HEK293 (cell line): ENCODE data around the gene KDM4C.

ENCODE experiments used
- CTCF ChIA-PET: fragments of 350-600 bp; formaldehyde crosslinking; extraction: SDS; loops from one replicate; lab custom pipeline; 2021; ENCODE audit warnings: antibody characterized with exemption; lab: Yijun Ruan, JAX
- POLR2A ChIA-PET: fragments of 300-600 bp; formaldehyde crosslinking; extraction: SDS; loops from one replicate; lab custom pipeline; 2020; ENCODE audit warnings: antibody characterized with exemption, inconsistent platforms; lab: Yijun Ruan, JAX
- H3K27ac ChIP-seq: fragments of 200-500 bp; sonication (Bioruptor generic); 2 replicates; pipeline ENCODE4 v1.5.1; 2014; ENCODE audit warnings: low read depth, low read length, control low read depth, inconsistent platforms; ENCODE audit errors: extremely low read depth
- H3K36me3 ChIP-seq, 2 experiments: fragments of 200-500 bp in 1 of 2; sonication (Bioruptor generic) in 1 of 2; 1 replicate in 1 of 2; 2 replicates in 1 of 2; pipeline ENCODE4 v1.5.1; 2014 to 2017; ENCODE audit warnings: inconsistent platforms in 2 of 2, low read length in 2 of 2; ENCODE audit not compliant: control insufficient read depth in 2 of 2, insufficient read depth in 1 of 2
- H3K4me1 ChIP-seq: fragments of 200-500 bp; sonication (Bioruptor generic); 2 replicates; pipeline ENCODE4 v1.5.1; 2014; ENCODE audit warnings: mild to moderate bottlenecking, low read length, inconsistent platforms; ENCODE audit not compliant: control insufficient read depth, insufficient read depth
- H3K4me3 ChIP-seq: 2 replicates; pipeline ENCODE4 v1.5.1; 2011; ENCODE audit warnings: low read depth, mild to moderate bottlenecking, control low read depth, low read length, moderate library complexity
- H3K9me3 ChIP-seq: fragments of 200-500 bp; sonication (Bioruptor generic); 2 replicates; pipeline ENCODE4 v1.5.1; 2014; ENCODE audit warnings: low read depth, low read length, inconsistent platforms; ENCODE audit not compliant: control insufficient read depth, insufficient read depth
- ATF2 ChIP-seq: fragments of 450-650 bp; formaldehyde crosslinking; IDR thresholded peaks from 2 replicates; pipeline ENCODE4 v1.5.1; 2016; ENCODE audit warnings: missing biosample characterization, missing genetic modification characterization, low read depth
- EGR2 ChIP-seq: fragments of 450-650 bp; formaldehyde crosslinking; IDR thresholded peaks from 2 replicates; pipeline ENCODE4 v1.5.1; 2016; ENCODE audit warnings: low read depth, missing biosample characterization, missing genetic modification characterization
- GFI1B ChIP-seq: fragments of 450-650 bp; formaldehyde crosslinking; IDR thresholded peaks from 2 replicates; pipeline ENCODE4 v1.5.1; 2016; ENCODE audit warnings: missing biosample characterization, missing genetic modification characterization
- GLIS1 ChIP-seq: fragments of 450-650 bp; formaldehyde crosslinking; IDR thresholded peaks from 2 replicates; pipeline ENCODE4 v1.5.1; 2016; ENCODE audit warnings: missing biosample characterization, missing genetic modification characterization
- SP3 ChIP-seq: fragments of 450-650 bp; formaldehyde crosslinking; IDR thresholded peaks from 2 replicates; pipeline ENCODE4 v1.5.1; 2016; ENCODE audit warnings: missing biosample characterization, missing genetic modification characterization
- TCF7L2 ChIP-seq: IDR thresholded peaks from 2 replicates; pipeline ENCODE4 v1.6.1; 2011; ENCODE audit warnings: low read depth, mild to moderate bottlenecking, inconsistent platforms, low read length, moderate library complexity, borderline replicate concordance
- ZNF121 ChIP-seq: fragments of 450-650 bp; formaldehyde crosslinking; IDR thresholded peaks from 2 replicates; pipeline ENCODE4 v1.5.1; 2016; ENCODE audit warnings: missing biosample characterization, missing genetic modification characterization
- ZNF175 ChIP-seq: fragments of 450-650 bp; formaldehyde crosslinking; IDR thresholded peaks from 2 replicates; pipeline ENCODE4 v1.5.1; 2016; ENCODE audit warnings: missing biosample characterization, missing genetic modification characterization
- ZNF248 ChIP-seq: fragments of 450-650 bp; formaldehyde crosslinking; IDR thresholded peaks from 2 replicates; pipeline ENCODE4 v1.5.1; 2017; ENCODE audit warnings: missing biosample characterization, missing genetic modification characterization
- ZNF302 ChIP-seq: fragments of 450-650 bp; formaldehyde crosslinking; IDR thresholded peaks from 2 replicates; pipeline ENCODE4 v1.5.1; 2016; ENCODE audit warnings: missing biosample characterization, missing genetic modification characterization, low read depth
- ZNF785 ChIP-seq: fragments of 450-650 bp; formaldehyde crosslinking; IDR thresholded peaks from 2 replicates; pipeline ENCODE4 v1.5.1; 2016; ENCODE audit warnings: missing biosample characterization, missing genetic modification characterization
- ZSCAN23 ChIP-seq: fragments of 450-650 bp; formaldehyde crosslinking; IDR thresholded peaks from 2 replicates; pipeline ENCODE4 v1.5.1; 2016; ENCODE audit warnings: missing biosample characterization, missing genetic modification characterization
- ZSCAN30 ChIP-seq: fragments of 450-650 bp; IDR thresholded peaks from 2 replicates; pipeline ENCODE4 v1.5.1; 2018; ENCODE audit warnings: missing biosample characterization, mild to moderate bottlenecking, missing genetic modification characterization, moderate library complexity
- TF ChIP-seq, protein P1 (sequence below): fragments of 450-650 bp; formaldehyde crosslinking; IDR thresholded peaks from 2 replicates; pipeline ENCODE4 v1.5.1; 2016; ENCODE audit warnings: missing biosample characterization, missing genetic modification characterization
- TF ChIP-seq, protein P2 (sequence below): fragments of 450-650 bp; formaldehyde crosslinking; IDR thresholded peaks from 2 replicates; pipeline ENCODE4 v1.5.1; 2017; ENCODE audit warnings: missing biosample characterization, missing genetic modification characterization
- TF ChIP-seq, protein P3 (sequence below): fragments of 450-650 bp; formaldehyde crosslinking; IDR thresholded peaks from 2 replicates; pipeline ENCODE4 v1.5.1; 2016; ENCODE audit warnings: missing biosample characterization, missing genetic modification characterization, borderline replicate concordance
- TF ChIP-seq, protein P4 (sequence below): fragments of 450-650 bp; formaldehyde crosslinking; IDR thresholded peaks from 2 replicates; pipeline ENCODE4 v1.5.1; 2016; ENCODE audit warnings: missing biosample characterization, missing genetic modification characterization

The KDM4C gene

DNA sequence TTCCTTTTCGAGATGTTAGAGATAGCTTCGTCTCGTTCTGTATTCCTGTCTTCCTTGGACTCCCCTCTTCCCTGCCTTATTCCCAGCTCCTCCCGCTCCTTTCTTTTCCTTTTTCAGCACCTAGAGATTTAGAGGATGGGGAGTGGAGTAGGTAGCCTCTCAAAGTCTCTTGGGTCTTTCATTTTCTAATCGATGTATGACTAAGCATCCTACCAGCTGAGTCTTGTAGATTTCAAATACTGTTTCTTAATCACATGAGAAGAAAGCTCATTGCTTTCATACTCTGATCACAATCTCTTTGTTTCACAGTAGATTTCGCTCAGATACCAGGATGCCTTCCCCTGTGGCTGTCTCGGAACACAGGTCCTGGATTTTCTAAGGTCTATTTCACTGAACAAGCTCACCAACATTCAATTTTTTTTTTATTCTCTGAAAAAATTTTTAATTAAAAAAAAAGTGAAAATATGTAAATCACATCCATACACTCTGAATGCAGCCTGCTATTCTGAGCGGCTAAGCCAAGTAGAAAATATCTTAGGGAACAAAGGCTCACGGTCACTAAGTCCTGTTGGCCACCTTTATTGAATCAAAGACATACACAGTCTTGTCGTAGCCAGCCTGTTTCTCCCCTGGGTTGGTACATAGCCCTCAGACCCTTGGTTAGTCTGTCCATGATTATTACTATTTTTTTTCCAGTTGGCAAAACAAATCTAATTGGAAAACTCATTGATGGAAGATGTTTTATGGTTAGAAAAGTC is 413.8 kb downstream of the KDM4C start (continued):
- TF ChIP-seq, protein P1, sequence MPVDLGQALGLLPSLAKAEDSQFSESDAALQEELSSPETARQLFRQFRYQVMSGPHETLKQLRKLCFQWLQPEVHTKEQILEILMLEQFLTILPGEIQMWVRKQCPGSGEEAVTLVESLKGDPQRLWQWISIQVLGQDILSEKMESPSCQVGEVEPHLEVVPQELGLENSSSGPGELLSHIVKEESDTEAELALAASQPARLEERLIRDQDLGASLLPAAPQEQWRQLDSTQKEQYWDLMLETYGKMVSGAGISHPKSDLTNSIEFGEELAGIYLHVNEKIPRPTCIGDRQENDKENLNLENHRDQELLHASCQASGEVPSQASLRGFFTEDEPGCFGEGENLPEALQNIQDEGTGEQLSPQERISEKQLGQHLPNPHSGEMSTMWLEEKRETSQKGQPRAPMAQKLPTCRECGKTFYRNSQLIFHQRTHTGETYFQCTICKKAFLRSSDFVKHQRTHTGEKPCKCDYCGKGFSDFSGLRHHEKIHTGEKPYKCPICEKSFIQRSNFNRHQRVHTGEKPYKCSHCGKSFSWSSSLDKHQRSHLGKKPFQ (tag by site-specific recombination), result no peak
- TF ChIP-seq, protein P2, sequence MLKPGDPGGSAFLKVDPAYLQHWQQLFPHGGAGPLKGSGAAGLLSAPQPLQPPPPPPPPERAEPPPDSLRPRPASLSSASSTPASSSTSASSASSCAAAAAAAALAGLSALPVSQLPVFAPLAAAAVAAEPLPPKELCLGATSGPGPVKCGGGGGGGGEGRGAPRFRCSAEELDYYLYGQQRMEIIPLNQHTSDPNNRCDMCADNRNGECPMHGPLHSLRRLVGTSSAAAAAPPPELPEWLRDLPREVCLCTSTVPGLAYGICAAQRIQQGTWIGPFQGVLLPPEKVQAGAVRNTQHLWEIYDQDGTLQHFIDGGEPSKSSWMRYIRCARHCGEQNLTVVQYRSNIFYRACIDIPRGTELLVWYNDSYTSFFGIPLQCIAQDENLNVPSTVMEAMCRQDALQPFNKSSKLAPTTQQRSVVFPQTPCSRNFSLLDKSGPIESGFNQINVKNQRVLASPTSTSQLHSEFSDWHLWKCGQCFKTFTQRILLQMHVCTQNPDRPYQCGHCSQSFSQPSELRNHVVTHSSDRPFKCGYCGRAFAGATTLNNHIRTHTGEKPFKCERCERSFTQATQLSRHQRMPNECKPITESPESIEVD (tag by site-specific recombination), result no peak

DNA sequence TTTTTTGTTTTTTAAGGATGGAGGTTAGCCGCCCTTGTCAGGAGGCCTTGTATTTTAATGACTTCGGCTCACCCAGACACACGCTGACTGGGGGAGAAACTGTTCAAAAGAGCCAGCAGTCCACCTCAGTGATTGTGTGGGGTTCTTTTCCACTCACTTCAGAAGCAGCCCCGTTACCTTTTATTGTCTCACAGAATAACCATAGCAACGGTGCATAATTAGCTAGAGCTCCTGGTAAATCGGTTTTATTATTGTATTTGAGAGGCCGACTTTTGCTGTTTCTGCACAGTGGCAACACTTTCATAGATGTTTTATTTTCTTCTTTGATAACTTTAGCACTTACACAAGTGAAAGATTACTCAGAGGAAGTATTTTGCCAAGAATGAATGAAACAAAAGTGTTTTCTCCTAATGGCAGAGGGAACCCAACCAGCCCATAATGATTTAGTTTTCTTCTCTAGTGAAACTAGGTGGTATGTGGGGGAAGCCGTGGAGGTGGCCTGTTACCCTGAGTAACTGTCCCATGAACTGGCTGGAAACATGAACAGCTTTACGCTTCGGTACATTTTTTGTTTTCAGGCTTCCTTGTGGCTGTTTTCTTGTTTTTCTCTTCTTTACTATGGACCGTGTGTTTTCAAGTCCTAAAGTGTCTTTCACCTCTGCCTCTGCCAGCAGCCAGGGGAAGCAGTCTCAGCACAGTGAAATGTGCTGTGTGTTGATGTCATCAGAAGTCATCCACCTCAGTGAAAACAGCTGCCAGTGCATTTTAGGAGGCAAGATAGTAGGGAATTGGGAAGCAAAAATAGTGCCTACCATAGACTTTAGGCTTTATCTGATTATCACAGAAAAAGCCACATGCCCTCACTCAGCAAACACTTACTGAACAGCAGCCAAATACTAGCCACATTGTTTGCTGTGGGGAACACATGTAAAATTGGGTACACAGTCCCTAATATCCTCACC is 414.7 kb downstream of the KDM4C start:
- H3K36me3 ChIP-seq, result no peaks in the 10 kb centered on the region
- no peaks in the 10 kb centered on the region for H3K4me1 ChIP-seq
- H3K27ac ChIP-seq, result no peak overlapping the region
- no peak overlapping the region for H3K4me3 ChIP-seq
- POLR2A ChIA-PET, result no interaction called here
- no peaks in the 10 kb centered on the region for H3K9me3 ChIP-seq
- no peak for TF ChIP-seq SP3 (tag by site-specific recombination)
- TF ChIP-seq, protein P3, sequence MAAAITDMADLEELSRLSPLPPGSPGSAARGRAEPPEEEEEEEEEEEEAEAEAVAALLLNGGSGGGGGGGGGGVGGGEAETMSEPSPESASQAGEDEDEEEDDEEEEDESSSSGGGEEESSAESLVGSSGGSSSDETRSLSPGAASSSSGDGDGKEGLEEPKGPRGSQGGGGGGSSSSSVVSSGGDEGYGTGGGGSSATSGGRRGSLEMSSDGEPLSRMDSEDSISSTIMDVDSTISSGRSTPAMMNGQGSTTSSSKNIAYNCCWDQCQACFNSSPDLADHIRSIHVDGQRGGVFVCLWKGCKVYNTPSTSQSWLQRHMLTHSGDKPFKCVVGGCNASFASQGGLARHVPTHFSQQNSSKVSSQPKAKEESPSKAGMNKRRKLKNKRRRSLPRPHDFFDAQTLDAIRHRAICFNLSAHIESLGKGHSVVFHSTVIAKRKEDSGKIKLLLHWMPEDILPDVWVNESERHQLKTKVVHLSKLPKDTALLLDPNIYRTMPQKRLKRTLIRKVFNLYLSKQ (tag by site-specific recombination), result no peak
- TF ChIP-seq GFI1B, result no peak
- TF ChIP-seq ZSCAN30 (tag by site-specific recombination), result no peak
- no peak for TF ChIP-seq GLIS1 (tag by site-specific recombination)
- TF ChIP-seq ZNF248 (tag by site-specific recombination), result no peak
- TF ChIP-seq, protein P4, sequence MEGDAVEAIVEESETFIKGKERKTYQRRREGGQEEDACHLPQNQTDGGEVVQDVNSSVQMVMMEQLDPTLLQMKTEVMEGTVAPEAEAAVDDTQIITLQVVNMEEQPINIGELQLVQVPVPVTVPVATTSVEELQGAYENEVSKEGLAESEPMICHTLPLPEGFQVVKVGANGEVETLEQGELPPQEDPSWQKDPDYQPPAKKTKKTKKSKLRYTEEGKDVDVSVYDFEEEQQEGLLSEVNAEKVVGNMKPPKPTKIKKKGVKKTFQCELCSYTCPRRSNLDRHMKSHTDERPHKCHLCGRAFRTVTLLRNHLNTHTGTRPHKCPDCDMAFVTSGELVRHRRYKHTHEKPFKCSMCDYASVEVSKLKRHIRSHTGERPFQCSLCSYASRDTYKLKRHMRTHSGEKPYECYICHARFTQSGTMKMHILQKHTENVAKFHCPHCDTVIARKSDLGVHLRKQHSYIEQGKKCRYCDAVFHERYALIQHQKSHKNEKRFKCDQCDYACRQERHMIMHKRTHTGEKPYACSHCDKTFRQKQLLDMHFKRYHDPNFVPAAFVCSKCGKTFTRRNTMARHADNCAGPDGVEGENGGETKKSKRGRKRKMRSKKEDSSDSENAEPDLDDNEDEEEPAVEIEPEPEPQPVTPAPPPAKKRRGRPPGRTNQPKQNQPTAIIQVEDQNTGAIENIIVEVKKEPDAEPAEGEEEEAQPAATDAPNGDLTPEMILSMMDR (tag by site-specific recombination), result no peak
- no peak for TF ChIP-seq ZNF121 (tag by site-specific recombination)
- TF ChIP-seq ATF2 (tag by site-specific recombination), result no peak
- no peak for TF ChIP-seq EGR2 (tag by site-specific recombination)
- no peak for TF ChIP-seq ZSCAN23 (tag by site-specific recombination)
- TF ChIP-seq ZNF302 (tag by site-specific recombination), result no peak
- TF ChIP-seq TCF7L2, result no peak
- TF ChIP-seq ZNF175 (tag by site-specific recombination), result no peak
- TF ChIP-seq ZNF785 (tag by site-specific recombination), result no peak
- CTCF ChIA-PET, result interaction anchor here (1.4 to 1.5 kb wide), 2 partner anchors 13 to 119 kb away, joined by 3 read pairs; no protein-coding TSS in a partner anchor
